ENCODE results near the gene DNAJC30. TPM values are rescaled to one million over a fixed set of nuclear protein-coding genes. Genes with fewer than 3 reads are reported as not detected.

DNAJC30 gene
- polyA plus RNA-seq, 1 donor from 2014 or later, result 1.3 TPM

- H3K9me2 ChIP-seq (ENCODE audit: insufficient read depth, low read length), result no peaks in the 10 kb centered on the region
- H3K79me2 ChIP-seq (replicated peaks; ENCODE audit: insufficient read depth, low read length), result peaks cover 10% of the 10 kb centered on the region
- no peaks in the 10 kb centered on the region for H3F3A ChIP-seq (ENCODE audit: insufficient read depth, low read length, poor library complexity, severe bottlenecking)
- H3K9ac ChIP-seq (ENCODE audit: low read length), result peak overlapping the region; percentile 69
- H3K9me3 ChIP-seq (ENCODE audit: low read length), result no peaks in the 10 kb centered on the region
- no peak overlapping the region for H3K27ac ChIP-seq (ENCODE audit: low read length)
- H4K20me1 ChIP-seq (ENCODE audit: insufficient read depth), result no peaks in the 10 kb centered on the region
- peak overlapping the region; percentile 62 for H3K4me2 ChIP-seq (ENCODE audit: low read length)
- H3K36me3 ChIP-seq (ENCODE audit: insufficient read depth, low read length), result no peaks in the 10 kb centered on the region
- H2AFZ ChIP-seq (ENCODE audit: low read depth, low read length), result no peak overlapping the region
- peaks cover 5% of the 10 kb centered on the region for H3K27me3 ChIP-seq (ENCODE audit: insufficient read depth, low read depth, low read length)
- H3K4me3 ChIP-seq (ENCODE audit: low read length), result peak overlapping the region; percentile 89
- TF ChIP-seq EZH2 (IDR thresholded peaks at IDR 0.05; ENCODE audit: borderline replicate concordance, insufficient read depth, low read length, poor library complexity, severe bottlenecking), result no peak
- TF ChIP-seq REST (IDR thresholded peaks at IDR 0.05; ENCODE audit: borderline replicate concordance), result no peak
- no peak for TF ChIP-seq SMC3 (conservative IDR thresholded peaks at IDR 0.05; ENCODE audit: poor library complexity)
- TF ChIP-seq CTCF (IDR thresholded peaks at IDR 0.05; ENCODE audit: poor library complexity, severe bottlenecking), result no peak
- TF ChIP-seq RAD21 (conservative IDR thresholded peaks at IDR 0.05), result no peak
These were observed 35.2 kb upstream of the DNAJC30 start for GRCh38 chr7:73718438-73718881.

GRCh38 chr7:73717991-73718405 lies 34.7 kb upstream of the DNAJC30 start:
- H3K79me2 ChIP-seq (replicated peaks; ENCODE audit: insufficient read depth, low read length), result peaks cover 10% of the 10 kb centered on the region
- H3K9me2 ChIP-seq (ENCODE audit: insufficient read depth, low read length), result no peaks in the 10 kb centered on the region
- H3K36me3 ChIP-seq (ENCODE audit: insufficient read depth, low read length), result no peaks in the 10 kb centered on the region
- H3K4me2 ChIP-seq (ENCODE audit: low read length), result no peak overlapping the region
- H3K9ac ChIP-seq (ENCODE audit: low read length), result no peak overlapping the region
- H3K27ac ChIP-seq (ENCODE audit: low read length), result no peak overlapping the region
- no peak overlapping the region for H2AFZ ChIP-seq (ENCODE audit: low read depth, low read length)
- TF ChIP-seq SMC3 (conservative IDR thresholded peaks at IDR 0.05; ENCODE audit: poor library complexity) (no peak), EZH2 (IDR thresholded peaks at IDR 0.05; ENCODE audit: borderline replicate concordance, insufficient read depth, low read length, poor library complexity, severe bottlenecking) (no peak), TAF1 (IDR thresholded peaks at IDR 0.05; ENCODE audit: low read depth) (no peak), REST (IDR thresholded peaks at IDR 0.05; ENCODE audit: borderline replicate concordance) (no peak), EP300 (conservative IDR thresholded peaks at IDR 0.05; ENCODE audit: poor library complexity, severe bottlenecking) (no peak), POLR2AphosphoS5 (IDR thresholded peaks at IDR 0.05) (no peak), CTCF (IDR thresholded peaks at IDR 0.05; ENCODE audit: poor library complexity, severe bottlenecking) (no peak)
- H3F3A ChIP-seq (ENCODE audit: insufficient read depth, low read length, poor library complexity, severe bottlenecking), result no peaks in the 10 kb centered on the region
- peaks cover 5% of the 10 kb centered on the region for H3K27me3 ChIP-seq (ENCODE audit: insufficient read depth, low read depth, low read length)
- H3K9me3 ChIP-seq (ENCODE audit: low read length), result no peaks in the 10 kb centered on the region
- H3K4me3 ChIP-seq (ENCODE audit: low read length), result peak overlapping the region; percentile 89
- H4K20me1 ChIP-seq (ENCODE audit: insufficient read depth), result no peaks in the 10 kb centered on the region
